Osteoblast (primary cell): Measurements from ENCODE around the gene DLL3. TPM values are rescaled to one million over a fixed set of nuclear protein-coding genes. Genes with fewer than 3 reads are reported as not detected.

Experiments
- DNase-seq: peaks from one replicate; pipeline ENCODE4 v3.0.0; 2011; ENCODE audit warnings: low spot score, mixed read lengths; ENCODE audit not compliant: insufficient read length; ENCODE audit errors: missing footprints
- H2AFZ ChIP-seq: 2 replicates; pipeline ENCODE4 v1.6.0; 2011; ENCODE audit warnings: mild to moderate bottlenecking, low read length
- H3K27ac ChIP-seq: 2 replicates; pipeline ENCODE4 v1.5.1; 2011; ENCODE audit warnings: mild to moderate bottlenecking, low read depth, low read length, moderate library complexity
- H3K27me3 ChIP-seq: 2 replicates; pipeline ENCODE4 v1.6.0; 2012; ENCODE audit warnings: mild to moderate bottlenecking, control low read depth, inconsistent platforms, low read length, moderate library complexity; ENCODE audit not compliant: insufficient read depth
- H3K36me3 ChIP-seq: 2 replicates; pipeline ENCODE4 v1.5.1; 2011; ENCODE audit warnings: mild to moderate bottlenecking, low read length, control low read depth, moderate library complexity; ENCODE audit not compliant: insufficient read depth
- H3K4me1 ChIP-seq: 2 replicates; pipeline ENCODE4 v1.5.1; 2011; ENCODE audit warnings: mild to moderate bottlenecking, low read length, control low read depth, moderate library complexity; ENCODE audit not compliant: insufficient read depth
- H3K4me2 ChIP-seq: 2 replicates; pipeline ENCODE4 v1.6.0; 2011; ENCODE audit warnings: mild to moderate bottlenecking, low read length; ENCODE audit not compliant: insufficient read depth
- H3K4me3 ChIP-seq: fragments of 200-600 bp; sonication (generic); 3 replicates; pipeline ENCODE4 v1.5.1; 2012; ENCODE audit warnings: mild to moderate bottlenecking, low read length, inconsistent platforms; ENCODE audit not compliant: insufficient read depth
- H3K79me2 ChIP-seq: 2 replicates; pipeline ENCODE4 v1.6.0; 2012; ENCODE audit warnings: mild to moderate bottlenecking, low read length, control low read depth, inconsistent platforms; ENCODE audit not compliant: insufficient read depth
- H3K9me3 ChIP-seq: 2 replicates; pipeline ENCODE4 v1.5.1; 2011; ENCODE audit warnings: low read depth, low read length, control low read depth
- H4K20me1 ChIP-seq: 2 replicates; pipeline ENCODE4 v1.6.0; 2012; ENCODE audit warnings: mild to moderate bottlenecking, low read length, control low read depth; ENCODE audit not compliant: insufficient read depth
- CTCF ChIP-seq: IDR thresholded peaks from 2 replicates; pipeline ENCODE4 v1.5.1; 2011; ENCODE audit warnings: mild to moderate bottlenecking, low read depth, low read length, moderate library complexity; ENCODE audit errors: extremely low read depth
- total RNA-seq: library from RNA; depleted of rRNA; stranded (reverse); fragments of >200 nt; gene quantifications from 2 replicates; pipeline ENCODE4 v1.2.3, GENCODE V29; 2012

The DLL3 gene
- total RNA-seq, 1 donor: under 0.01 TPM

- H4K20me1 ChIP-seq: no peaks in the 10 kb centered on the region
- H3K4me2 ChIP-seq: no peak overlapping the region
- no peak overlapping the region for H3K4me3 ChIP-seq
- H3K36me3 ChIP-seq: peaks cover 41% of the 10 kb centered on the region
- H2AFZ ChIP-seq: no peak overlapping the region
- H3K79me2 ChIP-seq: peaks cover 10% of the 10 kb centered on the region
- no peak for DNase-seq
- TF ChIP-seq CTCF: no peak
- H3K9me3 ChIP-seq: no peaks in the 10 kb centered on the region
- no peaks in the 10 kb centered on the region for H3K27me3 ChIP-seq
- H3K27ac ChIP-seq: no peak overlapping the region
- no peaks in the 10 kb centered on the region for H3K4me1 ChIP-seq
Measured at GRCh38 chr19:39489756-39490155, 9.0 kb upstream of the DLL3 start.

- H3K36me3 ChIP-seq: peaks cover 26% of the 10 kb centered on the region
- H3K27ac ChIP-seq: no peak overlapping the region
- H3K4me3 ChIP-seq: no peak overlapping the region
- H3K27me3 ChIP-seq: peaks cover 12% of the 10 kb centered on the region
- no peak overlapping the region for H3K4me2 ChIP-seq
- TF ChIP-seq CTCF: no peak
- no peaks in the 10 kb centered on the region for H3K79me2 ChIP-seq
- no peaks in the 10 kb centered on the region for H3K4me1 ChIP-seq
- no peaks in the 10 kb centered on the region for H4K20me1 ChIP-seq
- no peaks in the 10 kb centered on the region for H3K9me3 ChIP-seq
- peak; percentile 32 for DNase-seq
- H2AFZ ChIP-seq: no peak overlapping the region
Measured at GRCh38 chr19:39492225-39492624, 6.5 kb upstream of the DLL3 start.

GRCh38 chr19:39492788-39493187 lies 6.0 kb upstream of the DLL3 start:
- no peak for DNase-seq
- Histone ChIP-seq H4K20me1 (no peaks in the 10 kb centered on the region), H3K4me3 (no peak overlapping the region), H3K4me2 (no peak overlapping the region), H3K27me3 (peaks cover 18% of the 10 kb centered on the region), H3K9me3 (no peaks in the 10 kb centered on the region), H3K79me2 (no peaks in the 10 kb centered on the region), H2AFZ (no peak overlapping the region), H3K36me3 (peaks cover 26% of the 10 kb centered on the region), H3K4me1 (no peaks in the 10 kb centered on the region), H3K27ac (no peak overlapping the region)
- no peak for TF ChIP-seq CTCF

GRCh38 chr19:39494661-39495060 lies 4.1 kb upstream of the DLL3 start:
- peaks cover 35% of the 10 kb centered on the region for H3K27me3 ChIP-seq
- H3K79me2 ChIP-seq: no peaks in the 10 kb centered on the region
- no peaks in the 10 kb centered on the region for H3K9me3 ChIP-seq
- DNase-seq: peak; percentile 43
- H3K4me2 ChIP-seq: no peak overlapping the region
- H3K36me3 ChIP-seq: peaks cover 9% of the 10 kb centered on the region
- peaks cover 5% of the 10 kb centered on the region for H3K4me1 ChIP-seq
- H3K4me3 ChIP-seq: no peak overlapping the region
- H4K20me1 ChIP-seq: no peaks in the 10 kb centered on the region
- no peak overlapping the region for H3K27ac ChIP-seq
- no peak overlapping the region for H2AFZ ChIP-seq
- no peak for TF ChIP-seq CTCF
